ENCODE measurements around the gene KRTAP10-4.
"Not testable (repeated sequence)": the region's sequence is repeated elsewhere in the genome, so short reads cannot be mapped to it uniquely, and the experiment has no call there.

Gene KRTAP10-4

GRCh38 chr21:44558695-44559094 is 14.8 kb upstream of the KRTAP10-4 start, which contains the start of gene KRTAP10-3:
TSS of gene KRTAP10-3 (minus strand) at chr21:44558795. CDS start at chr21:44558715, 80 bp downstream.
- no peak for DNase-seq

- DNase-seq, result no peak
Observed at GRCh38 chr21:44564099-44564498, 9.4 kb upstream of the KRTAP10-4 start.

- no peak for DNase-seq
Observed at GRCh38 chr21:44564886-44565598, 8.5 kb upstream of the KRTAP10-4 start.

GRCh38 chr21:44566403-44566802 is 7.1 kb upstream of the KRTAP10-4 start:
- no peak for DNase-seq

- no peak for DNase-seq
Observed at GRCh38 chr21:44567481-44568171, 5.9 kb upstream of the KRTAP10-4 start.

- no peak for DNase-seq
Observed at GRCh38 chr21:44568261-44568660, 5.3 kb upstream of the KRTAP10-4 start.

GRCh38 chr21:44568667-44569556 is 4.6 kb upstream of the KRTAP10-4 start:
- no peak for DNase-seq

GRCh38 chr21:44569861-44570517 is 3.5 kb upstream of the KRTAP10-4 start:
- DNase-seq, result no peak

- no peak for DNase-seq
Observed at GRCh38 chr21:44571296-44571695, 2.2 kb upstream of the KRTAP10-4 start.

- no peak for DNase-seq
Observed at GRCh38 chr21:44571844-44572782, 1.4 kb upstream of the KRTAP10-4 start.

- no peak for DNase-seq
Observed at GRCh38 chr21:44572959-44573583, 458 bp upstream of the KRTAP10-4 start.

- no peak for DNase-seq
Observed at GRCh38 chr21:44574457-44575306, 1.2 kb downstream of the KRTAP10-4 start.

GRCh38 chr21:44575307-44576024 is 1.9 kb downstream of the KRTAP10-4 start:
- no peak for DNase-seq

- no peak for DNase-seq
Observed at GRCh38 chr21:44576025-44576420, 2.5 kb downstream of the KRTAP10-4 start.

GRCh38 chr21:44578371-44579055 is 5.0 kb downstream of the KRTAP10-4 start:
- DNase-seq, result no peak

GRCh38 chr21:44579056-44579832 is 5.7 kb downstream of the KRTAP10-4 start:
- no peak for DNase-seq

GRCh38 chr21:44579833-44580144 is 6.3 kb downstream of the KRTAP10-4 start:
- DNase-seq, result no peak

- not testable (repeated sequence) for DNase-seq
Observed at GRCh38 chr21:44580231-44580821, 6.8 kb downstream of the KRTAP10-4 start, which contains the start of gene KRTAP10-5. TSS of gene KRTAP10-5 (minus strand) at chr21:44580604. CDS start at chr21:44580578, 26 bp downstream.
